ENCODE data around the gene KRTAP3-2.
"Not testable (repeated sequence)": the region's sequence is repeated elsewhere in the genome, so short reads cannot be mapped to it uniquely, and the experiment has no call there.

KRTAP3-2 gene

GRCh38 chr17:40999563-40999962 lies at the start of gene KRTAP3-2:
Gene KRTAP3-2, minus strand, starts transcription at chr17:40999906. Its CDS starts 53 bp downstream, at chr17:40999853.
- DNase-seq (ENCODE audit: low read depth in 2 of 2, low spot score in 1 of 2), result not testable (repeated sequence)

GRCh38 chr17:41049110-41049509 lies 49.4 kb upstream of the KRTAP3-2 start:
- no peak for DNase-seq (ENCODE audit: low read depth in 2 of 2, low spot score in 1 of 2)

GRCh38 chr17:41048441-41048840 lies 48.7 kb upstream of the KRTAP3-2 start:
- DNase-seq (ENCODE audit: low read depth in 2 of 2, low spot score in 1 of 2), result no peak

GRCh38 chr17:41046735-41047465 lies 47.2 kb upstream of the KRTAP3-2 start, which contains the start of gene KRTAP2-1:
Gene KRTAP2-1, minus strand, starts transcription at chr17:41047316. Its CDS starts 49 bp downstream, at chr17:41047267.
- not testable (repeated sequence) for DNase-seq (ENCODE audit: low read depth in 2 of 2, low spot score in 1 of 2)

- DNase-seq (ENCODE audit: low read depth in 2 of 2, low spot score in 1 of 2), result no peak
These were observed 43.2 kb upstream of the KRTAP3-2 start for GRCh38 chr17:41042953-41043352.

GRCh38 chr17:41040783-41041571 lies 41.3 kb upstream of the KRTAP3-2 start, which contains the start of gene KRTAP1-1:
Gene KRTAP1-1, minus strand, starts transcription at chr17:41041450. Its CDS starts 53 bp downstream, at chr17:41041397.
- not testable (repeated sequence) for DNase-seq (ENCODE audit: low read depth in 2 of 2, low spot score in 1 of 2)

GRCh38 chr17:41037853-41038350 lies 38.2 kb upstream of the KRTAP3-2 start:
- no peak for DNase-seq (ENCODE audit: low read depth in 2 of 2, low spot score in 1 of 2)

GRCh38 chr17:41034346-41034935 lies 34.7 kb upstream of the KRTAP3-2 start, which contains the start of gene KRTAP1-3:
Gene KRTAP1-3, minus strand, starts transcription at chr17:41034874. Its CDS starts 53 bp downstream, at chr17:41034821.
- DNase-seq (ENCODE audit: low read depth in 2 of 2, low spot score in 1 of 2), result not testable (repeated sequence)

GRCh38 chr17:41029633-41030245 lies 30.0 kb upstream of the KRTAP3-2 start, which contains the start of gene KRTAP1-4:
Gene KRTAP1-4, minus strand, starts transcription at chr17:41030195. Its CDS starts 117 bp downstream, at chr17:41030078.
- DNase-seq (ENCODE audit: low read depth in 2 of 2, low spot score in 1 of 2), result no peak

GRCh38 chr17:41026715-41027471 lies 27.2 kb upstream of the KRTAP3-2 start, which contains the start of gene KRTAP1-5:
Gene KRTAP1-5, minus strand, starts transcription at chr17:41027208. Its CDS starts 53 bp downstream, at chr17:41027155.
- no peak for DNase-seq (ENCODE audit: low read depth in 2 of 2, low spot score in 1 of 2)

GRCh38 chr17:41024697-41025096 lies 25.0 kb upstream of the KRTAP3-2 start:
- no peak for DNase-seq (ENCODE audit: low read depth in 2 of 2, low spot score in 1 of 2)

GRCh38 chr17:41020336-41020735 lies 20.6 kb upstream of the KRTAP3-2 start:
- no peak for DNase-seq (ENCODE audit: low read depth in 2 of 2, low spot score in 1 of 2)

- no peak for DNase-seq (ENCODE audit: low read depth in 2 of 2, low spot score in 1 of 2)
These were observed 19.7 kb upstream of the KRTAP3-2 start for GRCh38 chr17:41019415-41019814.

- DNase-seq (ENCODE audit: low read depth in 2 of 2, low spot score in 1 of 2), result no peak
These were observed 18.8 kb upstream of the KRTAP3-2 start for GRCh38 chr17:41018541-41018940.

GRCh38 chr17:41016578-41017215 lies 17.0 kb upstream of the KRTAP3-2 start:
- no peak for DNase-seq (ENCODE audit: low read depth in 2 of 2, low spot score in 1 of 2)

- DNase-seq (ENCODE audit: low read depth in 2 of 2, low spot score in 1 of 2), result no peak
These were observed 15.7 kb upstream of the KRTAP3-2 start for GRCh38 chr17:41015454-41015853.

- DNase-seq (ENCODE audit: low read depth in 2 of 2, low spot score in 1 of 2), result no peak
These were observed 13.9 kb upstream of the KRTAP3-2 start for GRCh38 chr17:41013606-41014005.

GRCh38 chr17:41013181-41013580 lies 13.5 kb upstream of the KRTAP3-2 start:
- DNase-seq (ENCODE audit: low read depth in 2 of 2, low spot score in 1 of 2), result no peak

- no peak for DNase-seq (ENCODE audit: low read depth in 2 of 2, low spot score in 1 of 2)
These were observed 12.8 kb upstream of the KRTAP3-2 start for GRCh38 chr17:41012326-41013120.
